Measurements from ENCODE around the gene NAP1L5. TPM values are rescaled to one million over a fixed set of nuclear protein-coding genes. Genes with fewer than 3 reads are reported as not detected.

NAP1L5 gene
- polyA plus RNA-seq, 3 donors = 0.18 to 0.87 (median 0.41) TPM

- H3K27me3 ChIP-seq (ENCODE audit: control insufficient read depth in 2 of 2, insufficient read depth in 2 of 2, low read length in 2 of 2) = no peaks in the 10 kb centered on the region
- H2AFZ ChIP-seq (ENCODE audit: insufficient read depth, low read depth, low read length, poor library complexity, severe bottlenecking) = no peak overlapping the region
- peaks cover 5% of the 10 kb centered on the region for H4K20me1 ChIP-seq (ENCODE audit: insufficient read depth, low read length)
- no peak overlapping the region for H3K4me3 ChIP-seq (replicated peaks in 1 of 3; ENCODE audit: low read depth in 2 of 3, low read length in 3 of 3)
- no peaks in the 10 kb centered on the region for H3K79me2 ChIP-seq (ENCODE audit: insufficient read depth, low read length)
- Mint-ChIP-seq H3K4me1 (no peaks in the 10 kb centered on the region), H3K4me3 (no peak overlapping the region), H3K27me3 (ENCODE audit: low read depth in 3 of 3) (no peaks in the 10 kb centered on the region), H3K27ac (no peak overlapping the region), H3K9me3 (no peaks in the 10 kb centered on the region), H3K36me3 (peaks cover 75 to 78% of the 10 kb centered on the region in 2 donors)
- H3K4me2 ChIP-seq (replicated peaks; ENCODE audit: extremely low read depth, low read length, poor library complexity, severe bottlenecking) = no peak overlapping the region
- no peaks in the 10 kb centered on the region for H3K9me3 ChIP-seq (replicated peaks in 1 of 2; ENCODE audit: control insufficient read depth in 1 of 2, insufficient read depth in 1 of 2, low read length in 2 of 2)
- H3K9ac ChIP-seq (ENCODE audit: insufficient read depth, low read length, poor library complexity, severe bottlenecking) = no peak overlapping the region
- no peaks in the 10 kb centered on the region for H3K4me1 ChIP-seq (ENCODE audit: control insufficient read depth in 1 of 2, insufficient read depth in 2 of 2, low read length in 2 of 2)
- no peak for DNase-seq
- no peak for TF ChIP-seq CTCF (IDR thresholded peaks at IDR 0.05)
- no CpG with 5 or more reads among the region's 2 CpGs for WGBS (ENCODE audit: insufficient coverage)
- H3K36me3 ChIP-seq (replicated peaks in 1 of 2; ENCODE audit: control insufficient read depth in 1 of 2, insufficient read depth in 2 of 2, low read length in 2 of 2) = peaks cover 78 to 96% of the 10 kb centered on the region in 2 donors
- intact Hi-C loops (cut with micrococcal nuclease) = no loop called here
- H3K27ac ChIP-seq (ENCODE audit: low read depth in 1 of 2, low read length in 2 of 2) = no peak overlapping the region
Measured at GRCh38 chr4:88675543-88675942, 22.1 kb downstream of the NAP1L5 start.

- no peak for DNase-seq
- Mint-ChIP-seq H3K36me3 (peaks cover 75 to 77% of the 10 kb centered on the region in 2 donors), H3K9me3 (no peaks in the 10 kb centered on the region), H3K4me1 (no peaks in the 10 kb centered on the region), H3K27me3 (ENCODE audit: low read depth in 3 of 3) (no peaks in the 10 kb centered on the region), H3K4me3 (no peak overlapping the region), H3K27ac (no peak overlapping the region)
- no peak overlapping the region for H2AFZ ChIP-seq (ENCODE audit: insufficient read depth, low read depth, low read length, poor library complexity, severe bottlenecking)
- intact Hi-C loops (cut with micrococcal nuclease) = no loop called here
- no peaks in the 10 kb centered on the region for H3K27me3 ChIP-seq (ENCODE audit: control insufficient read depth in 2 of 2, insufficient read depth in 2 of 2, low read length in 2 of 2)
- no peak overlapping the region for H3K4me3 ChIP-seq (replicated peaks in 1 of 3; ENCODE audit: low read depth in 2 of 3, low read length in 3 of 3)
- no peaks in the 10 kb centered on the region for H3K9me3 ChIP-seq (replicated peaks in 1 of 2; ENCODE audit: control insufficient read depth in 1 of 2, insufficient read depth in 1 of 2, low read length in 2 of 2)
- no peaks in the 10 kb centered on the region for H3K4me1 ChIP-seq (ENCODE audit: control insufficient read depth in 1 of 2, insufficient read depth in 2 of 2, low read length in 2 of 2)
- no peak overlapping the region for H3K27ac ChIP-seq (ENCODE audit: low read depth in 1 of 2, low read length in 2 of 2)
- TF ChIP-seq CTCF (IDR thresholded peaks at IDR 0.05) = no peak
- peaks cover 5% of the 10 kb centered on the region for H4K20me1 ChIP-seq (ENCODE audit: insufficient read depth, low read length)
- peaks cover 78 to 96% of the 10 kb centered on the region in 2 donors for H3K36me3 ChIP-seq (replicated peaks in 1 of 2; ENCODE audit: control insufficient read depth in 1 of 2, insufficient read depth in 2 of 2, low read length in 2 of 2)
- no peaks in the 10 kb centered on the region for H3K79me2 ChIP-seq (ENCODE audit: insufficient read depth, low read length)
- no peak overlapping the region for H3K4me2 ChIP-seq (replicated peaks; ENCODE audit: extremely low read depth, low read length, poor library complexity, severe bottlenecking)
- no peak overlapping the region for H3K9ac ChIP-seq (ENCODE audit: insufficient read depth, low read length, poor library complexity, severe bottlenecking)
- WGBS (ENCODE audit: insufficient coverage) = 100% methylated on average over 1 of the region's 2 CpGs
Measured at GRCh38 chr4:88674979-88675378, 22.6 kb downstream of the NAP1L5 start.
